KG1 (cell line): Measurements from ENCODE around the gene VMP1.
"Not testable (repeated sequence)": the region's sequence is repeated elsewhere in the genome, so short reads cannot be mapped to it uniquely, and the experiment has no call there.

ENCODE experiments used
- DNase-seq: peaks from one replicate; lab custom pipeline; 2025; lab: John Stamatoyannopoulos, UW

The VMP1 gene

GRCh38 chr17:59779521-59779920 lies 72.1 kb downstream of the VMP1 start:
- no peak for DNase-seq

GRCh38 chr17:59780548-59780947 lies 73.1 kb downstream of the VMP1 start:
- not testable (repeated sequence) for DNase-seq

- DNase-seq = no peak
These were observed 76.0 kb downstream of the VMP1 start for GRCh38 chr17:59783221-59784047.

GRCh38 chr17:59785091-59785799 lies 77.8 kb downstream of the VMP1 start:
- DNase-seq = no peak

- DNase-seq = no peak
These were observed 78.7 kb downstream of the VMP1 start for GRCh38 chr17:59786213-59786535.

- DNase-seq = peak; percentile 91
These were observed 79.3 kb downstream of the VMP1 start for GRCh38 chr17:59786536-59787319.

GRCh38 chr17:59789849-59790248 lies 82.4 kb downstream of the VMP1 start:
- not testable (repeated sequence) for DNase-seq

- DNase-seq = not testable (repeated sequence)
These were observed 83.0 kb downstream of the VMP1 start for GRCh38 chr17:59790418-59790817.

GRCh38 chr17:59790910-59791309 lies 83.5 kb downstream of the VMP1 start:
- no peak for DNase-seq

GRCh38 chr17:59791603-59792457 lies 84.4 kb downstream of the VMP1 start:
- no peak for DNase-seq

- DNase-seq = not testable (repeated sequence)
These were observed 85.0 kb downstream of the VMP1 start for GRCh38 chr17:59792458-59792823.

GRCh38 chr17:59793205-59793604 lies 85.8 kb downstream of the VMP1 start:
- no peak for DNase-seq

GRCh38 chr17:59796138-59796537 lies 88.7 kb downstream of the VMP1 start:
- no peak for DNase-seq

GRCh38 chr17:59796785-59797205 lies 89.3 kb downstream of the VMP1 start:
- no peak for DNase-seq

GRCh38 chr17:59798111-59798510 lies 90.7 kb downstream of the VMP1 start:
- DNase-seq = no peak

- DNase-seq = no peak
These were observed 93.1 kb downstream of the VMP1 start for GRCh38 chr17:59800530-59800942.

- no peak for DNase-seq
These were observed 94.7 kb downstream of the VMP1 start for GRCh38 chr17:59802160-59802559.

- no peak for DNase-seq
These were observed 97.5 kb downstream of the VMP1 start for GRCh38 chr17:59804901-59805465.

GRCh38 chr17:59806322-59806721 lies 98.9 kb downstream of the VMP1 start:
- not testable (repeated sequence) for DNase-seq

GRCh38 chr17:59807892-59808509 lies 100.5 kb downstream of the VMP1 start:
- DNase-seq = no peak

GRCh38 chr17:59810894-59811153 lies 103.4 kb downstream of the VMP1 start:
- DNase-seq = no peak
